Duodenal mucosa (tissue), 2 donors: ENCODE data around the gene SNED1.
A peak's percentile ranks its signal among the peaks of the same experiment; 100 is the strongest.

Experiments used
- H3K27ac ChIP-seq: one replicate; pipeline ENCODE4 v1.7.0; 2013; ENCODE audit warnings: low read depth, low read length
- H3K27me3 ChIP-seq, 2 donors: one replicate each; pipeline ENCODE4 v1.7.0; 2013; ENCODE audit warnings: low read length in 2 of 2, control low read depth in 1 of 2; ENCODE audit not compliant: insufficient read depth in 2 of 2, control insufficient read depth in 1 of 2
- H3K36me3 ChIP-seq, 2 donors: one replicate each; pipeline ENCODE4 v1.7.0; 2013; ENCODE audit warnings: low read length in 2 of 2, control low read depth in 1 of 2; ENCODE audit not compliant: insufficient read depth in 2 of 2, control insufficient read depth in 1 of 2
- H3K4me1 ChIP-seq, 2 donors: one replicate each; pipeline ENCODE4 v1.7.0; 2013; ENCODE audit warnings: low read length in 2 of 2, control low read depth in 1 of 2; ENCODE audit not compliant: insufficient read depth in 2 of 2, control insufficient read depth in 1 of 2
- H3K4me3 ChIP-seq, 2 donors: one replicate each; pipeline ENCODE4 v1.7.0; 2013; ENCODE audit warnings: low read length in 2 of 2, low read depth in 1 of 2
- H3K9ac ChIP-seq, 2 donors: one replicate each; pipeline ENCODE4 v1.7.0; 2013; ENCODE audit warnings: low read length in 2 of 2, low read depth in 1 of 2
- H3K9me3 ChIP-seq, 2 donors: one replicate each; pipeline ENCODE4 v1.7.0; 2013; ENCODE audit warnings: low read length in 2 of 2, control low read depth in 1 of 2; ENCODE audit not compliant: control insufficient read depth in 1 of 2

Gene SNED1

DNA sequence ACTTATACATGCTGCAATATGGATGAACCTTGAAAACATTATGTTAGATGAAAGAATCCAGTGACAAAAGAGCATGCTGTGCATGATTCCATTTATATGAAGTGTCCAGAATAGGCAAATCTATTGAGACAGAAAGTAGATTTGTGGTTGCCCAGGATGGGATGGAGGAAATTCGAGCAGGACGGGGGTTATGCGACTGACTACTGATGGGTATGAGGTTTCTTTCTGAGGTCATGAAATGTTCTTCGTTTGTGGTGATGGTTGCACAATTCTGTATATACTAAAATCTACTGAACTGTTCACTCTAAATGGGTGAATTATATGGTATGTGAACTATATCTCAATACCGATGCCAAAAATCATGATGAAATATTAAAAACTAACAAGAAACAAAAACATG, 122.6 kb downstream of the SNED1 start:
- H3K27me3 ChIP-seq: no peaks in the 10 kb centered on the region
- no peak overlapping the region for H3K4me3 ChIP-seq
- no peaks in the 10 kb centered on the region for H3K9me3 ChIP-seq
- H3K36me3 ChIP-seq: peaks cover 6 to 7% of the 10 kb centered on the region in 2 donors
- no peaks in the 10 kb centered on the region for H3K4me1 ChIP-seq
- H3K27ac ChIP-seq: no peak overlapping the region
- no peak overlapping the region for H3K9ac ChIP-seq

DNA sequence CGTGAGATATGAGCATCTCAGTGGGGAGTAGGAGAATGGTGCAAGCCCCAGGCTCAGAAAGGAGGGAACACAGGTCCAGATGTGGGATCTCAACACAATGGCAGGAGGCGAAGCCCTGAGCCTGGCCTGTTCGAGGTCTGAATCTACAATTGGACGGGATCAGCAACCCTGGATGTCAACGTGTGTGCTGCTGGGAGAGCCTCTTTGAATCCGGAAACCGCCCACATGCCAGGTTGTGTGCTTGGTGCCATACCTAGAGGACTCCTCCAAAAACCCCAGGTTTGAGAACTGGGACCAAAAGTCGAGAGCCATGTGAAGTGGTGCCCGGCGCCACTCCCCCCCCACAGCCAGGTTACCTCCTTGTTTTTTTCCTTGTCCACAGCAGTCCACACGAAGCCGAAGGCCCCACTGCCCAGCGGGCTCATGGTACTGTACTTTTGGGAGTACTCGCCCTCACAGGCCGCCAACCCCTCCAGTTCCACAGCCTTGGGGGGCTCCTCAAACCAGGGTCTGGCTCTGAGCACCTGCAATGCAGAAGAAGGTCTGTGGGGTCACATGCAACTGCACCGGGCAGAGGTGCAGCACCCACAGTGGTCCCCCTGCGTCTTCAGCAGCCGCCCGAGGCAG, 124.1 kb downstream of the SNED1 start:
- H3K9me3 ChIP-seq: no peaks in the 10 kb centered on the region
- H3K36me3 ChIP-seq: peaks cover 10 to 16% of the 10 kb centered on the region in 2 donors
- H3K9ac ChIP-seq: no peak overlapping the region
- no peak overlapping the region for H3K4me3 ChIP-seq
- H3K4me1 ChIP-seq: no peaks in the 10 kb centered on the region
- no peaks in the 10 kb centered on the region for H3K27me3 ChIP-seq
- no peak overlapping the region for H3K27ac ChIP-seq

GRCh38 chr2:241123816-241124536, 125.6 kb downstream of the SNED1 start:
- H3K4me1 ChIP-seq: no peaks in the 10 kb centered on the region
- H3K9me3 ChIP-seq: no peaks in the 10 kb centered on the region
- no peak overlapping the region for H3K27ac ChIP-seq
- H3K27me3 ChIP-seq: no peaks in the 10 kb centered on the region
- H3K4me3 ChIP-seq: no peak overlapping the region
- H3K36me3 ChIP-seq: peaks cover 10 to 16% of the 10 kb centered on the region in 2 donors
- peak overlapping the region; percentile 10 to 25 for H3K9ac ChIP-seq

GRCh38 chr2:241125626-241126025, 127.2 kb downstream of the SNED1 start:
- Histone ChIP-seq H3K4me3 (no peak overlapping the region), H3K9ac (no peak overlapping the region), H3K27ac (no peak overlapping the region), H3K9me3 (no peaks in the 10 kb centered on the region), H3K27me3 (no peaks in the 10 kb centered on the region), H3K4me1 (no peaks in the 10 kb centered on the region), H3K36me3 (peaks cover 10 to 16% of the 10 kb centered on the region in 2 donors)

DNA sequence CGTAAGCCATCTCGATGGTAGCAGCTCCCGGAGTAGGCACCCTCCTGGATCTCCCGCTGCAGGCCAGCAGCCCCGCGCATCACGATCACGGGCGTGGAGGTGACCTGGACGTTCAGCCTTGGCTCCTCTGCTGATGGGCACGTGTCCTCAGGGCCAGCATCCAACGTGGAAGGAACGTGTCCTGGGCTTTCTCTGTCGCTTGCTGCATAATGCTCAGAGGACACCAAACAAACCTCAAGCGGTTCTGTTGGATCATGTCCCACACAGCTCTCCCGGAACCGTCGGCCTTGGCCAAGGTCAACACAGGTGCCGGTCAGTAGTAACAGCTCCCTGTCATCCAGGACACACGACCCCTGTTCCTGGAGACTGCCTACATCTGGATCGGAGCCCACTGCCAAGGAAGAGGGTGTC, 127.8 kb downstream of the SNED1 start:
- no peaks in the 10 kb centered on the region for H3K9me3 ChIP-seq
- peaks cover 10 to 13% of the 10 kb centered on the region in 2 donors for H3K36me3 ChIP-seq
- H3K9ac ChIP-seq: no peak overlapping the region
- H3K27me3 ChIP-seq: no peaks in the 10 kb centered on the region
- no peak overlapping the region for H3K27ac ChIP-seq
- no peak overlapping the region for H3K4me3 ChIP-seq
- no peaks in the 10 kb centered on the region for H3K4me1 ChIP-seq

DNA sequence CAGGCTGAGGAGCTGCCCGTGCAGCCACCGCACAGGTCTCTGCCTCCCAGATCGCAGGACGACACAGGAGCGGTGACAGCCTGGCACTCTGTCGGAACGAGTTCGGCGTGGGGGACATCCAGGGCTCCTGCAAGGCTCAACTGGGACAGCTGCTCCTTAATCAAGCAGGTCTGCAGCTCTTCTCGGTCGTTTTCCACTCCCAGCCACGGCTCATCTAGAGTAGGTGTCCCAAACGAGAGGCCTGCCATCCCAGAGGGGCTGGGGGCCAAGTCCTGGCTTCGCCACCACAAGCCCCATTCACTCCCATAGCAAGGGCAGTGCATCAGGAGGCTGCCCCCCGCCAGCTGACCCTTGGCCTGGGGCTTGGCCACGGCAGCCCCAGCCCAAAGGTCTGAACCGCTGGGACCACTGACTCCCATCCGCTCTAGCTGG, 128.4 kb downstream of the SNED1 start:
- Histone ChIP-seq H3K9ac (no peak overlapping the region), H3K36me3 (peaks cover 10 to 13% of the 10 kb centered on the region in 2 donors), H3K4me1 (no peaks in the 10 kb centered on the region), H3K9me3 (no peaks in the 10 kb centered on the region), H3K27ac (no peak overlapping the region), H3K27me3 (no peaks in the 10 kb centered on the region), H3K4me3 (no peak overlapping the region)

GRCh38 chr2:241128266-241128665, 129.8 kb downstream of the SNED1 start:
- Histone ChIP-seq H3K9me3 (no peaks in the 10 kb centered on the region), H3K4me3 (no peak overlapping the region), H3K4me1 (no peaks in the 10 kb centered on the region), H3K9ac (no peak overlapping the region), H3K36me3 (peaks cover 3 to 18% of the 10 kb centered on the region in 2 donors), H3K27ac (no peak overlapping the region), H3K27me3 (no peaks in the 10 kb centered on the region)

DNA sequence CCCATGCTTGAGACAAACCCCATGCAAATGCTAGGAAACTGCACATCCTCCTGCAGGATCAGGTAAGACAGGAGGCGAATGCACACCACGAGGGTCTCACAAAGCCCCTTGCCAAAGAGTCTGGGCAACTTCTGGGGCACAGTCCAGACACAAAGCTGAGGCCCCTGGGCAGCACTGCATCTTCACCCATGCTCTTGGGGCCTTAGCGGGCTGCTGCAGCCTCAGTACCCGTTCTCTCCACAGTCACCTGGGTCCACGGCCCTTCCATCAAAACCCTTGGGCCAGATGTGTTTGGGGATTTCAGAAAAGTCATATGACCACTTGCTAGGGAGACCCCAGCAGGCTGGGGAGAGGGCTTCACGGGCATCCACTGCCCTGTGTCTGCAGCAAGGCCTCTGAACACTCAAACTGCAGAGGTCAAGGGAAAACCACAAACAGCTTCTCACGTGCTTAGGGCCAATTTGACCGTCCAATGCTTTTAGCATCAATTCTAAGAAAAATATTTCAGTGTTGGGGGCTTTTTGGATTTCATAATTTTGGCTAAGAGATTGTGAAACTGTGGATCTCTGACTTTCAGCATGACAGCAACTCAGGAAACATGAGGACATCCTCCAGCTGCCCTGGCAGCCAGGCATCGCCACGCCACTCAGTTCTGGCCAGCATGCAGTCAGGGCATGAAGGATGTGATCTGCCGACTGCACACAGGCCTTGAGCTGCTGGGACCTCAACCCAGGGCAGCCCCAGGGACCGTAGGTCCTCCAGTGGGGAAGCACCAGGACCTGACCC, 130.9 kb downstream of the SNED1 start:
- no peaks in the 10 kb centered on the region for H3K9me3 ChIP-seq
- no peak overlapping the region for H3K27ac ChIP-seq
- H3K4me3 ChIP-seq: no peak overlapping the region
- no peaks in the 10 kb centered on the region for H3K4me1 ChIP-seq
- H3K27me3 ChIP-seq: no peaks in the 10 kb centered on the region
- peaks cover 3 to 18% of the 10 kb centered on the region in 2 donors for H3K36me3 ChIP-seq
- no peak overlapping the region for H3K9ac ChIP-seq

- Histone ChIP-seq H3K27ac (no peak overlapping the region), H3K4me3 (no peak overlapping the region), H3K27me3 (no peaks in the 10 kb centered on the region), H3K9me3 (no peaks in the 10 kb centered on the region), H3K36me3 (peaks cover 3 to 23% of the 10 kb centered on the region in 2 donors), H3K9ac (no peak overlapping the region), H3K4me1 (peaks cover 0 to 2% of the 10 kb centered on the region in 2 donors)
Measured at GRCh38 chr2:241130316-241130715, 131.9 kb downstream of the SNED1 start.

DNA sequence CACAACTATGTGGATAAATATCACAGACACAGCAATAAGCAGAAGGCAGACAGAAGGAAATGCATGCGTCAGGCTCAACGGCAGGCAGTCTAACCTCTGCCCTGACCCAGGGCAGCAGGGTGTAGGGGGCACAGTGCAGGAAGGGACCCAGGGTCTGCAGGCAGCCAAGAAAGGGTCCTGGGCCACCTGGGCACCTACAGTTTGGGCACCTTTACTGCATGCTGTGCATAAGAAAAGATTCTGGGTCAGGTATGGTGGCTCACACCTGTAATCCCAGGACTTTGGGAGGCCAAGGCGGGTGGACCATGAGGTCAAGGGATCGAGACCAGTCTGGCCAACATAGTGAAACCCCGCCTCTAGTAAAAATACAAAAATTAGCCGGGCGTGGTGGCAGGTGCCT, 133.1 kb downstream of the SNED1 start:
- H3K36me3 ChIP-seq: peaks cover 0 to 20% of the 10 kb centered on the region in 2 donors
- no peak overlapping the region for H3K9ac ChIP-seq
- no peaks in the 10 kb centered on the region for H3K27me3 ChIP-seq
- H3K9me3 ChIP-seq: no peaks in the 10 kb centered on the region
- H3K4me3 ChIP-seq: no peak overlapping the region
- H3K27ac ChIP-seq: no peak overlapping the region
- H3K4me1 ChIP-seq: peaks cover 5 to 10% of the 10 kb centered on the region in 2 donors
